Ishikawa (cell line): ENCODE measurements around the gene ABHD17C.

Source experiments
- CEBPB ChIP-seq: IDR thresholded peaks from 2 replicates; pipeline ENCODE4 v1.6.1; 2012
- CREB1 ChIP-seq: IDR thresholded peaks from 2 replicates; pipeline ENCODE4 v1.6.1; 2012; ENCODE audit warnings: low read depth
- EP300 ChIP-seq: IDR thresholded peaks from 2 replicates; pipeline ENCODE4 v1.6.1; 2012; ENCODE audit warnings: borderline replicate concordance
- FOXM1 ChIP-seq: IDR thresholded peaks from 2 replicates; pipeline ENCODE4 v1.6.1; 2012; ENCODE audit warnings: low read depth, borderline replicate concordance
- MAX ChIP-seq: IDR thresholded peaks from 2 replicates; pipeline ENCODE4 v1.6.1; 2012
- RAD21 ChIP-seq: IDR thresholded peaks from 2 replicates; pipeline ENCODE4 v1.6.1; 2012; ENCODE audit warnings: low read depth
- TAF1 ChIP-seq: IDR thresholded peaks from 2 replicates; pipeline ENCODE4 v1.6.1; 2012; ENCODE audit warnings: low read depth, mild to moderate bottlenecking
- USF1 ChIP-seq: IDR thresholded peaks from 2 replicates; pipeline ENCODE4 v1.6.1; 2012
- YY1 ChIP-seq: IDR thresholded peaks from 2 replicates; pipeline ENCODE4 v1.6.1; 2012; ENCODE audit warnings: low read depth
- ZBTB7A ChIP-seq: IDR thresholded peaks from 2 replicates; pipeline ENCODE4 v1.6.1; 2012; ENCODE audit warnings: low read depth

GRCh38 chr15:80780416-80781221, 85.5 kb downstream of the ABHD17C start:
- TF ChIP-seq EP300 (no peak), CREB1 (no peak), TAF1 (no peak), ZBTB7A (peak; percentile 78; the same call in 1 of the 2 replicates), FOXM1 (no peak), YY1 (no peak), CEBPB (no peak), USF1 (no peak), MAX (peak; percentile 29; the same call in 1 of the 2 replicates), RAD21 (peak; percentile 10; the same call in 1 of the 2 replicates)
